H7 (cell line): ENCODE measurements around the gene RHBDD2. TPM values are rescaled to one million over a fixed set of nuclear protein-coding genes. Genes with fewer than 3 reads are reported as not detected.
"Not testable (repeated sequence)": the region's sequence is repeated elsewhere in the genome, so short reads cannot be mapped to it uniquely, and the experiment has no call there.

ENCODE experiments used
- DNase-seq: peaks from one replicate; pipeline ENCODE4 v3.0.0; 2012
- H3K27me3 ChIP-seq: 2 replicates; pipeline ENCODE4 v1.6.0; 2011; ENCODE audit warnings: mild to moderate bottlenecking, low read length; ENCODE audit not compliant: control insufficient read depth, insufficient read depth
- H3K36me3 ChIP-seq: replicated peaks from 2 replicates; pipeline ENCODE4 v1.5.1; 2011; ENCODE audit warnings: low read length; ENCODE audit not compliant: control insufficient read depth, insufficient read depth
- H3K4me3 ChIP-seq: 2 replicates; pipeline ENCODE4 v1.5.1; 2011; ENCODE audit warnings: low read depth, mild to moderate bottlenecking, control low read depth, low read length, moderate library complexity; ENCODE audit not compliant: insufficient read depth
- total RNA-seq: library from RNA; depleted of rRNA; stranded (reverse); fragments of >200 nt; shearing (Covaris generic); gene quantifications from 2 replicates; pipeline ENCODE4 v1.2.3, GENCODE V29; 2014

RHBDD2 gene
- total RNA-seq, 1 experiment from 2014 or later, result 28.1 TPM

- H3K4me3 ChIP-seq, DNase-seq, H3K36me3 ChIP-seq, H3K27me3 ChIP-seq: not testable (repeated sequence)
Observed at GRCh38 chr7:75874180-75874579, 4.7 kb upstream of the RHBDD2 start.

- Histone ChIP-seq H3K27me3 (peaks cover 2% of the 10 kb centered on the region; the same call in 1 of the 2 replicates), H3K4me3 (no peak overlapping the region), H3K36me3 (no peaks in the 10 kb centered on the region)
- DNase-seq, result no peak
Observed at GRCh38 chr7:75875113-75876080, 3.4 kb upstream of the RHBDD2 start.

- no peak overlapping the region for H3K4me3 ChIP-seq
- H3K27me3 ChIP-seq, result peaks cover 2% of the 10 kb centered on the region; the same call in 1 of the 2 replicates
- DNase-seq, result no peak
- H3K36me3 ChIP-seq, result peaks cover 1% of the 10 kb centered on the region
Observed at GRCh38 chr7:75876126-75876881, 2.5 kb upstream of the RHBDD2 start.

GRCh38 chr7:75878312-75878768 is 494 bp upstream of the RHBDD2 start:
- Histone ChIP-seq H3K36me3 (peaks cover 13% of the 10 kb centered on the region), H3K4me3 (peak overlapping the region; percentile 4; the same call in 1 of the 2 replicates), H3K27me3 (peaks cover 2% of the 10 kb centered on the region; the same call in 1 of the 2 replicates)
- no peak for DNase-seq

- H3K36me3 ChIP-seq, result peaks cover 23% of the 10 kb centered on the region
- peak overlapping the region; percentile 80 for H3K4me3 ChIP-seq
- peaks cover 2% of the 10 kb centered on the region; the same call in 1 of the 2 replicates for H3K27me3 ChIP-seq
- DNase-seq, result peak; percentile 32
Observed at GRCh38 chr7:75879771-75880184, 944 bp downstream of the RHBDD2 start.

GRCh38 chr7:75880242-75880641 is 1.4 kb downstream of the RHBDD2 start:
- no peak overlapping the region; the same call in 1 of the 2 replicates for H3K4me3 ChIP-seq
- DNase-seq, result no peak
- peaks cover 2% of the 10 kb centered on the region; the same call in 1 of the 2 replicates for H3K27me3 ChIP-seq
- H3K36me3 ChIP-seq, result peaks cover 25% of the 10 kb centered on the region

- Histone ChIP-seq H3K4me3 (no peak overlapping the region), H3K36me3 (peaks cover 33% of the 10 kb centered on the region), H3K27me3 (peaks cover 2% of the 10 kb centered on the region; the same call in 1 of the 2 replicates)
- peak; percentile 75 for DNase-seq
Observed at GRCh38 chr7:75881436-75882095, 2.7 kb downstream of the RHBDD2 start.

GRCh38 chr7:75883265-75883824 is 4.5 kb downstream of the RHBDD2 start:
- not testable (repeated sequence) for H3K4me3 ChIP-seq, H3K27me3 ChIP-seq, DNase-seq
- H3K36me3 ChIP-seq, result peaks cover 36% of the 10 kb centered on the region

- no peak for DNase-seq
- Histone ChIP-seq H3K4me3 (no peak overlapping the region), H3K36me3 (peaks cover 38% of the 10 kb centered on the region), H3K27me3 (peaks cover 2% of the 10 kb centered on the region; the same call in 1 of the 2 replicates)
Observed at GRCh38 chr7:75884476-75884875, 5.6 kb downstream of the RHBDD2 start.

- peaks cover 38% of the 10 kb centered on the region for H3K36me3 ChIP-seq
Observed at GRCh38 chr7:75885036-75885435, 6.2 kb downstream of the RHBDD2 start.

GRCh38 chr7:75887669-75888369 is 9.0 kb downstream of the RHBDD2 start:
- H3K27me3 ChIP-seq, result no peaks in the 10 kb centered on the region
- DNase-seq, result no peak
- peaks cover 27% of the 10 kb centered on the region for H3K36me3 ChIP-seq
- H3K4me3 ChIP-seq, result no peak overlapping the region

More at GRCh38 chr7:75885036-75885435, 6.2 kb downstream of the RHBDD2 start:
- Histone ChIP-seq H3K27me3 (peaks cover 2% of the 10 kb centered on the region; the same call in 1 of the 2 replicates), H3K4me3 (no peak overlapping the region)
- DNase-seq, result no peak

GRCh38 chr7:75888464-75889222 is 9.8 kb downstream of the RHBDD2 start:
- no peak for DNase-seq
- no peak overlapping the region for H3K4me3 ChIP-seq
- H3K27me3 ChIP-seq, result no peaks in the 10 kb centered on the region
- H3K36me3 ChIP-seq, result peaks cover 22% of the 10 kb centered on the region
